GM06990 (cell line): ENCODE data around the gene PPIP5K2.
A peak's percentile ranks its signal among the peaks of the same experiment; 100 is the strongest.

Source experiments
- DNase-seq: peaks from one replicate; pipeline ENCODE4 v3.0.0-alpha.2; 2011; ENCODE audit not compliant: insufficient read length; ENCODE audit errors: extremely low read depth
- H3K27me3 ChIP-seq: replicated peaks from 2 replicates; pipeline ENCODE4 v1.6.0; 2011; ENCODE audit warnings: low read length; ENCODE audit not compliant: control insufficient read depth, insufficient read depth
- H3K36me3 ChIP-seq: 2 replicates; pipeline ENCODE4 v1.5.1; 2011; ENCODE audit warnings: low read length; ENCODE audit not compliant: control insufficient read depth, insufficient read depth
- H3K4me3 ChIP-seq: replicated peaks from 2 replicates; pipeline ENCODE4 v1.5.1; 2011; ENCODE audit warnings: low read depth, mild to moderate bottlenecking, control low read depth, low read length
- CTCF ChIP-seq: IDR thresholded peaks from 2 replicates; pipeline ENCODE4 v1.5.1; 2011; ENCODE audit warnings: low read length, control low read depth, mild to moderate bottlenecking, inconsistent platforms; ENCODE audit not compliant: insufficient read depth, poor library complexity, severe bottlenecking

PPIP5K2 gene

GRCh38 chr5:103224894-103225246 lies 104.8 kb downstream of the PPIP5K2 start:
- TF ChIP-seq CTCF, result no peak
- DNase-seq, result no peak
- Histone ChIP-seq H3K4me3 (no peak overlapping the region), H3K27me3 (no peaks in the 10 kb centered on the region), H3K36me3 (no peaks in the 10 kb centered on the region)

GRCh38 chr5:103228061-103228460 lies 108.0 kb downstream of the PPIP5K2 start:
- no peak for DNase-seq
- Histone ChIP-seq H3K27me3 (no peaks in the 10 kb centered on the region), H3K4me3 (no peak overlapping the region), H3K36me3 (no peaks in the 10 kb centered on the region)
- no peak for TF ChIP-seq CTCF

GRCh38 chr5:103228588-103228987 lies 108.5 kb downstream of the PPIP5K2 start:
- Histone ChIP-seq H3K27me3 (no peaks in the 10 kb centered on the region), H3K36me3 (no peaks in the 10 kb centered on the region), H3K4me3 (no peak overlapping the region)
- no peak for TF ChIP-seq CTCF
- no peak for DNase-seq

- peak; percentile 84 for TF ChIP-seq CTCF
- no peaks in the 10 kb centered on the region for H3K36me3 ChIP-seq
- no peak overlapping the region for H3K4me3 ChIP-seq
- no peaks in the 10 kb centered on the region for H3K27me3 ChIP-seq
- DNase-seq, result no peak
These were observed 112.4 kb downstream of the PPIP5K2 start for GRCh38 chr5:103232393-103232999.

- H3K36me3 ChIP-seq, result no peaks in the 10 kb centered on the region
- TF ChIP-seq CTCF, result no peak
- no peaks in the 10 kb centered on the region for H3K27me3 ChIP-seq
- no peak for DNase-seq
- no peak overlapping the region for H3K4me3 ChIP-seq
These were observed 114.3 kb downstream of the PPIP5K2 start for GRCh38 chr5:103234239-103234975.
